HEK293 (cell line): ENCODE data around the gene PRCC.

Experiments
- CTCF ChIA-PET: fragments of 350-600 bp; formaldehyde crosslinking; extraction: SDS; loops from one replicate; lab custom pipeline; 2021; ENCODE audit warnings: antibody characterized with exemption; lab: Yijun Ruan, JAX
- POLR2A ChIA-PET: fragments of 300-600 bp; formaldehyde crosslinking; extraction: SDS; loops from one replicate; lab custom pipeline; 2020; ENCODE audit warnings: antibody characterized with exemption, inconsistent platforms; lab: Yijun Ruan, JAX
- H3K27ac ChIP-seq: fragments of 200-500 bp; sonication (Bioruptor generic); 2 replicates; pipeline ENCODE4 v1.5.1; 2014; ENCODE audit warnings: low read depth, low read length, control low read depth, inconsistent platforms; ENCODE audit errors: extremely low read depth
- H3K36me3 ChIP-seq, 2 experiments: fragments of 200-500 bp in 1 of 2; sonication (Bioruptor generic) in 1 of 2; 1 replicate in 1 of 2; 2 replicates in 1 of 2; pipeline ENCODE4 v1.5.1; 2014 to 2017; ENCODE audit warnings: inconsistent platforms in 2 of 2, low read length in 2 of 2; ENCODE audit not compliant: control insufficient read depth in 2 of 2, insufficient read depth in 1 of 2
- H3K4me1 ChIP-seq: fragments of 200-500 bp; sonication (Bioruptor generic); 2 replicates; pipeline ENCODE4 v1.5.1; 2014; ENCODE audit warnings: mild to moderate bottlenecking, low read length, inconsistent platforms; ENCODE audit not compliant: control insufficient read depth, insufficient read depth
- H3K4me3 ChIP-seq: 2 replicates; pipeline ENCODE4 v1.5.1; 2011; ENCODE audit warnings: low read depth, mild to moderate bottlenecking, control low read depth, low read length, moderate library complexity
- H3K9me3 ChIP-seq: fragments of 200-500 bp; sonication (Bioruptor generic); 2 replicates; pipeline ENCODE4 v1.5.1; 2014; ENCODE audit warnings: low read depth, low read length, inconsistent platforms; ENCODE audit not compliant: control insufficient read depth, insufficient read depth
- GLI2 ChIP-seq: fragments of 450-650 bp; formaldehyde crosslinking; IDR thresholded peaks from 2 replicates; pipeline ENCODE4; 2017; ENCODE audit warnings: missing biosample characterization, missing genetic modification characterization, low read depth, borderline replicate concordance
- PATZ1 ChIP-seq: fragments of 450-650 bp; formaldehyde crosslinking; IDR thresholded peaks from 2 replicates; pipeline ENCODE4 v1.5.1; 2016; ENCODE audit warnings: missing biosample characterization, missing genetic modification characterization
- REPIN1 ChIP-seq: fragments of 450-650 bp; formaldehyde crosslinking; IDR thresholded peaks from 2 replicates; pipeline ENCODE4 v1.5.1; 2017; ENCODE audit warnings: missing biosample characterization, missing genetic modification characterization, low read depth
- SP2 ChIP-seq: fragments of 450-650 bp; formaldehyde crosslinking; IDR thresholded peaks from 2 replicates; pipeline ENCODE4 v1.5.1; 2016; ENCODE audit warnings: missing biosample characterization, missing genetic modification characterization
- ZBTB1 ChIP-seq: fragments of 450-650 bp; formaldehyde crosslinking; IDR thresholded peaks from 2 replicates; pipeline ENCODE4 v1.5.1; 2016; ENCODE audit warnings: missing biosample characterization, missing genetic modification characterization
- ZBTB17 ChIP-seq: fragments of 450-650 bp; formaldehyde crosslinking; IDR thresholded peaks from 2 replicates; pipeline ENCODE4 v1.5.1; 2016; ENCODE audit warnings: missing biosample characterization, missing genetic modification characterization
- ZBTB20 ChIP-seq: fragments of 450-650 bp; formaldehyde crosslinking; IDR thresholded peaks from 2 replicates; pipeline ENCODE4 v1.5.1; 2016; ENCODE audit warnings: missing biosample characterization, missing genetic modification characterization
- ZFP37 ChIP-seq: fragments of 450-650 bp; formaldehyde crosslinking; IDR thresholded peaks from 2 replicates; pipeline ENCODE4 v1.5.1; 2016; ENCODE audit warnings: missing biosample characterization, missing genetic modification characterization
- ZNF112 ChIP-seq: fragments of 450-650 bp; formaldehyde crosslinking; IDR thresholded peaks from 2 replicates; pipeline ENCODE4 v1.5.0; 2017; ENCODE audit warnings: missing biosample characterization, missing genetic modification characterization
- ZNF2 ChIP-seq: fragments of 450-650 bp; formaldehyde crosslinking; IDR thresholded peaks from 2 replicates; pipeline ENCODE4 v1.5.1; 2016; ENCODE audit warnings: missing biosample characterization, missing genetic modification characterization
- ZNF24 ChIP-seq: fragments of 450-650 bp; formaldehyde crosslinking; IDR thresholded peaks from 2 replicates; pipeline ENCODE4 v1.5.1; 2016; ENCODE audit warnings: missing biosample characterization, missing genetic modification characterization
- ZNF391 ChIP-seq: fragments of 450-650 bp; formaldehyde crosslinking; IDR thresholded peaks from 2 replicates; pipeline ENCODE4 v1.5.1; 2016; ENCODE audit warnings: low read depth, missing biosample characterization, missing genetic modification characterization, borderline replicate concordance
- ZNF398 ChIP-seq: fragments of 450-650 bp; formaldehyde crosslinking; IDR thresholded peaks from 2 replicates; pipeline ENCODE4 v1.5.1; 2017; ENCODE audit warnings: missing biosample characterization, missing genetic modification characterization
- ZNF423 ChIP-seq: fragments of 450-650 bp; formaldehyde crosslinking; IDR thresholded peaks from 2 replicates; pipeline ENCODE4 v1.5.1; 2016; ENCODE audit warnings: missing biosample characterization, missing genetic modification characterization
- ZNF629 ChIP-seq: fragments of 450-650 bp; formaldehyde crosslinking; IDR thresholded peaks from 2 replicates; pipeline ENCODE4 v1.5.1; 2017; ENCODE audit warnings: missing biosample characterization, missing genetic modification characterization
- ZNF660 ChIP-seq: fragments of 450-650 bp; IDR thresholded peaks from 2 replicates; pipeline ENCODE4 v1.5.1; 2018; ENCODE audit warnings: missing biosample characterization, mild to moderate bottlenecking, missing genetic modification characterization
- ZNF670 ChIP-seq: fragments of 450-650 bp; formaldehyde crosslinking; IDR thresholded peaks from 2 replicates; pipeline ENCODE4 v1.5.1; 2016; ENCODE audit warnings: missing biosample characterization, missing genetic modification characterization, low read depth
- TF ChIP-seq, protein P1 (sequence below): fragments of 450-650 bp; formaldehyde crosslinking; IDR thresholded peaks from 2 replicates; pipeline ENCODE4 v1.5.1; 2016; ENCODE audit warnings: missing biosample characterization, missing genetic modification characterization
- TF ChIP-seq, protein P2 (sequence below): fragments of 450-650 bp; formaldehyde crosslinking; IDR thresholded peaks from 2 replicates; pipeline ENCODE4 v1.5.1; 2016; ENCODE audit warnings: missing biosample characterization, missing genetic modification characterization

PRCC gene

DNA sequence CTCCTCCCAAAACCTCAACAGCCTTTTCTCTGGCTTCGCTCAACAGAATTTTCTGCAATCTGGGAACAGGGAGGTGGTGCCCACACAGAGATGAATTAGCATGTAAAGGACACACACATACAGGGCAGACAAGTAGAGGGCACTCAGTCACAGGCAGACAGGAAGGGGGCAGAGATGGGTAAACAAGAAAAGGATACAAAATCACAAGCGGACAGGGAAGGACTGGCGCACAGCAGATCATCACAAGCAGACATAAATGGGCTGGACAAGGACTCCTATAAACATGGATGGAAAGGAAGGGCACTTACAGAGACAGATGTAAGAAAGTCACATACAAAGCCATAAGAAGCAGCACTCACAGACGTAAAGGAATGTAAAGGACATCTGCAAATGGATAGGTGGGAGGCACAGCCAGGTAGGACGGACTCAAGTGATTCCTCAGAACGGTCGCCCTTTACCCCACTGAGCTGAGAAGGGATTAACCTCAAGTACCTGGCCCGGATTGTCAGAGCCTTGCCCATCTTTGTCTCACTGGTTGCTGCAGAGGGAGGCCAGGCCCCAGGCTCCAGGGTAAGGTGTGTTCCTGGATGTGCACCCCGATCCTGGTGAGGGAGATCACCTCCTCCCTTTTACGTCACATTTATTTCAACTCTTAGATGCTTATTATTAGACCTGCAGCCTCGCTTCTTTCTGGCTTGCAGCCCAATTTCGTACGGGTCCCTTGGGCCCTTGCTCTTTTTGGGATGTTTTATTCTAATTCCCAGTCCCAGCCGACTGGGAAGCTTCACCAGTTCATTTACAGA, 836 bp upstream of the PRCC start (continued):
- TF ChIP-seq, protein P1, sequence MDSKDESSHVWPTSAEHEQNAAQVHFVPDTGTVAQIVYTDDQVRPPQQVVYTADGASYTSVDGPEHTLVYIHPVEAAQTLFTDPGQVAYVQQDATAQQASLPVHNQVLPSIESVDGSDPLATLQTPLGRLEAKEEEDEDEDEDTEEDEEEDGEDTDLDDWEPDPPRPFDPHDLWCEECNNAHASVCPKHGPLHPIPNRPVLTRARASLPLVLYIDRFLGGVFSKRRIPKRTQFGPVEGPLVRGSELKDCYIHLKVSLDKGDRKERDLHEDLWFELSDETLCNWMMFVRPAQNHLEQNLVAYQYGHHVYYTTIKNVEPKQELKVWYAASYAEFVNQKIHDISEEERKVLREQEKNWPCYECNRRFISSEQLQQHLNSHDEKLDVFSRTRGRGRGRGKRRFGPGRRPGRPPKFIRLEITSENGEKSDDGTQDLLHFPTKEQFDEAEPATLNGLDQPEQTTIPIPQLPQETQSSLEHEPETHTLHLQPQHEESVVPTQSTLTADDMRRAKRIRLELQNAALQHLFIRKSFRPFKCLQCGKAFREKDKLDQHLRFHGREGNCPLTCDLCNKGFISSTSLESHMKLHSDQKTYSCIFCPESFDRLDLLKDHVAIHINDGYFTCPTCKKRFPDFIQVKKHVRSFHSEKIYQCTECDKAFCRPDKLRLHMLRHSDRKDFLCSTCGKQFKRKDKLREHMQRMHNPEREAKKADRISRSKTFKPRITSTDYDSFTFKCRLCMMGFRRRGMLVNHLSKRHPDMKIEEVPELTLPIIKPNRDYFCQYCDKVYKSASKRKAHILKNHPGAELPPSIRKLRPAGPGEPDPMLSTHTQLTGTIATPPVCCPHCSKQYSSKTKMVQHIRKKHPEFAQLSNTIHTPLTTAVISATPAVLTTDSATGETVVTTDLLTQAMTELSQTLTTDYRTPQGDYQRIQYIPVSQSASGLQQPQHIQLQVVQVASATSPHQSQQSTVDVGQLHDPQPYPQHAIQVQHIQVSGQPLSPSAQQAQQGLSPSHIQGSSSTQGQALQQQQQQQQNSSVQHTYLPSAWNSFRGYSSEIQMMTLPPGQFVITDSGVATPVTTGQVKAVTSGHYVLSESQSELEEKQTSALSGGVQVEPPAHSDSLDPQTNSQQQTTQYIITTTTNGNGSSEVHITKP = peak; percentile 62
- TF ChIP-seq, protein P2, sequence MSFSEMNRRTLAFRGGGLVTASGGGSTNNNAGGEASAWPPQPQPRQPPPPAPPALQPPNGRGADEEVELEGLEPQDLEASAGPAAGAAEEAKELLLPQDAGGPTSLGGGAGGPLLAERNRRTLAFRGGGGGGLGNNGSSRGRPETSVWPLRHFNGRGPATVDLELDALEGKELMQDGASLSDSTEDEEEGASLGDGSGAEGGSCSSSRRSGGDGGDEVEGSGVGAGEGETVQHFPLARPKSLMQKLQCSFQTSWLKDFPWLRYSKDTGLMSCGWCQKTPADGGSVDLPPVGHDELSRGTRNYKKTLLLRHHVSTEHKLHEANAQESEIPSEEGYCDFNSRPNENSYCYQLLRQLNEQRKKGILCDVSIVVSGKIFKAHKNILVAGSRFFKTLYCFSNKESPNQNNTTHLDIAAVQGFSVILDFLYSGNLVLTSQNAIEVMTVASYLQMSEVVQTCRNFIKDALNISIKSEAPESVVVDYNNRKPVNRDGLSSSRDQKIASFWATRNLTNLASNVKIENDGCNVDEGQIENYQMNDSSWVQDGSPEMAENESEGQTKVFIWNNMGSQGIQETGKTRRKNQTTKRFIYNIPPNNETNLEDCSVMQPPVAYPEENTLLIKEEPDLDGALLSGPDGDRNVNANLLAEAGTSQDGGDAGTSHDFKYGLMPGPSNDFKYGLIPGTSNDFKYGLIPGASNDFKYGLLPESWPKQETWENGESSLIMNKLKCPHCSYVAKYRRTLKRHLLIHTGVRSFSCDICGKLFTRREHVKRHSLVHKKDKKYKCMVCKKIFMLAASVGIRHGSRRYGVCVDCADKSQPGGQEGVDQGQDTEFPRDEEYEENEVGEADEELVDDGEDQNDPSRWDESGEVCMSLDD (tag by site-specific recombination) = peak; percentile 48; the same call in 1 of the 2 replicates
- TF ChIP-seq ZNF629 (tag by site-specific recombination) = 0 out of 2 replicates have a peak, but pooled peaks have one; percentile 53
- no peak for TF ChIP-seq ZNF670 (tag by site-specific recombination)
- peak; percentile 74; the same call in 1 of the 2 replicates for TF ChIP-seq ZBTB20 (tag by site-specific recombination)
- peak; percentile 76 for TF ChIP-seq ZBTB17
- no peak for TF ChIP-seq GLI2 (tag by site-specific recombination)
- TF ChIP-seq ZNF24 (tag by site-specific recombination) = no peak
- TF ChIP-seq SP2 (tag by site-specific recombination) = no peak

DNA sequence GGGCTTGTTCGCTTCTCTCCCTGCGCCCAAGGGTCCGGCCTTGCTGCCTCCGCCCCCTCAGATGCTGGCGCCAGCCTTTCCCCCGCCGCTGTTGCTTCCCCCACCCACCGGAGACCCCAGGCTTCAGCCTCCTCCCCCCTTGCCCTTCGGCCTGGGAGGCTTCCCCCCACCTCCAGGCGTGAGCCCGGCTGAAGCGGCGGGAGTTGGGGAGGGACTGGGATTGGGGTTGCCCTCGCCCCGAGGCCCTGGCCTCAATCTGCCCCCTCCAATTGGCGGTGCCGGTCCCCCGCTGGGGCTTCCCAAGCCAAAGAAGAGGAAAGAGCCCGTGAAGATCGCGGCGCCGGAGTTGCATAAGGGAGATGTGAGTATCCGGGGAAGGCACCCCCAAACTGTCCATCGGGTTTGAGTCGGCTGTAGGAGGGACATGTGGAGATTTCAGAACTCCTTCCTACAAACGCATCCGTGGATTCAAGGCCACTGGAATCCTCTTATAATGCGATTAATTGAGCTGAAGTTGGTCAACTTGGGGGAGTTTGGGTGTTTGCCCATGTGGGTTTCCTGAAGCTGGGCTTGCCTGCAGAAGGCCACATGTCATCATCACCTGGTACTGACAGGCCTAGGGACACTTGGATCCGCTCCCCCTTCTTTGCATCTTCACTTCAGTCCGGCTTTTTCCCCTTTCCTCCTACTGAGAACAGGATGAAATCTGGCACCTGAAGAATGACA, 707 bp downstream of the PRCC start:
- POLR2A ChIA-PET = interaction anchor here (0.9 to 3.9 kb wide), 11 partner anchors 11 to 144 kb away, joined by 3 to 110 read pairs (median 6); partner anchors contain the start of genes HDGF, ISG20L2, METTL25B and MRPL24
- Histone ChIP-seq H3K36me3 (peaks cover 4 to 41% of the 10 kb centered on the region in 2 experiments; a peak in 2 of 3 replicates), H3K4me1 (peaks cover 8% of the 10 kb centered on the region), H3K4me3 (peak overlapping the region; percentile 92), H3K9me3 (no peaks in the 10 kb centered on the region), H3K27ac (peak overlapping the region; percentile 94)
- CTCF ChIA-PET = interaction anchor here (0.7 to 5.0 kb wide), 10 partner anchors 22 to 160 kb away, joined by 3 to 28 read pairs (median 4); partner anchors contain the start of genes ISG20L2, METTL25B, MRPL24 and NTRK1
- TF ChIP-seq ZNF2 (no peak), ZNF112 (tag by site-specific recombination) (no peak), ZFP37 (tag by site-specific recombination) (peak; percentile 17), ZNF398 (peak; percentile 99), PATZ1 (tag by site-specific recombination) (peak; percentile 78), ZNF423 (peak; percentile 3), REPIN1 (tag by site-specific recombination) (no peak), ZBTB1 (no peak), ZNF660 (tag by site-specific recombination) (0 out of 2 replicates have a peak, but pooled peaks have one; percentile 5), ZNF391 (tag by site-specific recombination) (no peak)
- TF ChIP-seq, protein P1 = peak; percentile 82
